Measurements from ENCODE around the gene HS6ST2. TPM values are rescaled to one million over a fixed set of nuclear protein-coding genes. Genes with fewer than 3 reads are reported as not detected.

The HS6ST2 gene
- total RNA-seq, 1 donor from 2014 or later, result 0.08 TPM

- intact Hi-C loops (cut with DNase I), result no loop called here
- no peak for ATAC-seq
- DNase-seq (ENCODE audit: missing footprints), result no peak
These were observed 139.8 kb downstream of the HS6ST2 start for GRCh38 chrX:132818638-132819037.

- ATAC-seq (no peak), DNase-seq (ENCODE audit: missing footprints) (no peak)
- intact Hi-C loops (cut with DNase I), result no loop called here
These were observed 142.8 kb downstream of the HS6ST2 start for GRCh38 chrX:132815643-132816042.

GRCh38 chrX:132810964-132811712 lies 147.3 kb downstream of the HS6ST2 start:
- no peak for DNase-seq (ENCODE audit: missing footprints)
- intact Hi-C loops (cut with DNase I), result no loop called here
- no peak for ATAC-seq

- DNase-seq (ENCODE audit: missing footprints) (no peak), ATAC-seq (no peak)
- intact Hi-C loops (cut with DNase I), result no loop called here
These were observed 147.9 kb downstream of the HS6ST2 start for GRCh38 chrX:132810488-132810887.

- DNase-seq (ENCODE audit: missing footprints) (no peak), ATAC-seq (no peak)
- intact Hi-C loops (cut with DNase I), result no loop called here
These were observed 148.8 kb downstream of the HS6ST2 start for GRCh38 chrX:132809581-132809980.

- intact Hi-C loops (cut with DNase I), result no loop called here
- DNase-seq (ENCODE audit: missing footprints) (no peak), ATAC-seq (no peak)
These were observed 150.9 kb downstream of the HS6ST2 start for GRCh38 chrX:132807411-132808030.

- DNase-seq (ENCODE audit: missing footprints), result no peak
- intact Hi-C loops (cut with DNase I), result no loop called here
- ATAC-seq, result no peak
These were observed 156.4 kb downstream of the HS6ST2 start for GRCh38 chrX:132802033-132802432.

GRCh38 chrX:132795181-132795580 lies 163.2 kb downstream of the HS6ST2 start:
- no peak for ATAC-seq

GRCh38 chrX:132791714-132792113 lies 166.7 kb downstream of the HS6ST2 start:
- intact Hi-C loops (cut with DNase I), result no loop called here
- DNase-seq (ENCODE audit: missing footprints) (no peak), ATAC-seq (no peak)

More at GRCh38 chrX:132795181-132795580, 163.2 kb downstream of the HS6ST2 start:
- intact Hi-C loops (cut with DNase I), result no loop called here
- no peak for DNase-seq (ENCODE audit: missing footprints)

- no peak for ATAC-seq
- DNase-seq (ENCODE audit: missing footprints), result no peak
- intact Hi-C loops (cut with DNase I), result no loop called here
These were observed 168.1 kb downstream of the HS6ST2 start for GRCh38 chrX:132790329-132790728.

- ATAC-seq, result no peak
- DNase-seq (ENCODE audit: missing footprints), result no peak
- intact Hi-C loops (cut with DNase I), result no loop called here
These were observed 172.2 kb downstream of the HS6ST2 start for GRCh38 chrX:132786217-132786616.

- DNase-seq (ENCODE audit: missing footprints), result no peak
- intact Hi-C loops (cut with DNase I), result no loop called here
- no peak for ATAC-seq
These were observed 179.5 kb downstream of the HS6ST2 start for GRCh38 chrX:132778917-132779316.

- intact Hi-C loops (cut with DNase I), result no loop called here
- ATAC-seq, result no peak
- DNase-seq (ENCODE audit: missing footprints), result no peak
These were observed 181.8 kb downstream of the HS6ST2 start for GRCh38 chrX:132776486-132777210.

GRCh38 chrX:132775263-132775823 lies 183.1 kb downstream of the HS6ST2 start:
- DNase-seq (ENCODE audit: missing footprints) (no peak), ATAC-seq (no peak)
- intact Hi-C loops (cut with DNase I), result no loop called here

GRCh38 chrX:132774010-132774714 lies 184.3 kb downstream of the HS6ST2 start:
- ATAC-seq, result no peak
- no peak for DNase-seq (ENCODE audit: missing footprints)
- intact Hi-C loops (cut with DNase I), result no loop called here

- intact Hi-C loops (cut with DNase I), result no loop called here
- ATAC-seq, result no peak
- DNase-seq (ENCODE audit: missing footprints), result no peak
These were observed 188.8 kb downstream of the HS6ST2 start for GRCh38 chrX:132769609-132770008.

GRCh38 chrX:132766452-132766851 lies 192.0 kb downstream of the HS6ST2 start:
- intact Hi-C loops (cut with DNase I), result no loop called here
- DNase-seq (ENCODE audit: missing footprints) (no peak), ATAC-seq (no peak)

- DNase-seq (ENCODE audit: missing footprints) (no peak), ATAC-seq (no peak)
- intact Hi-C loops (cut with DNase I), result no loop called here
These were observed 194.9 kb downstream of the HS6ST2 start for GRCh38 chrX:132763528-132763927.

GRCh38 chrX:132758759-132759158 lies 199.7 kb downstream of the HS6ST2 start:
- intact Hi-C loops (cut with DNase I), result no loop called here
- DNase-seq (ENCODE audit: missing footprints) (no peak), ATAC-seq (no peak)

Data from Right ventricle myocardium inferior (tissue), 1 donor.